B cell (primary cell): ENCODE results near the gene AK8.

Experiments used
- CTCF ChIP-seq: fragments of 200-600 bp; IDR thresholded peaks from one replicate; pipeline ENCODE4 v1.8.0; 2022; ENCODE audit warnings: antibody characterized with exemption, mild to moderate bottlenecking
- EZH2 ChIP-seq: IDR thresholded peaks from 2 replicates; pipeline ENCODE4 v1.6.1; 2012; ENCODE audit warnings: borderline replicate concordance, low read depth, mild to moderate bottlenecking, moderate library complexity, low read length; ENCODE audit not compliant: insufficient read depth, poor library complexity, severe bottlenecking

- no peak for TF ChIP-seq CTCF
- TF ChIP-seq EZH2: no peak
Observed at GRCh38 chr9:132809677-132810271, 68.3 kb downstream of the AK8 start.
